GM18907 (cell line): ENCODE data around the gene SBNO2.

Experiments used
- ATAC-seq: cut with Tn5 transposase; IDR thresholded peaks from one replicate; pipeline ENCODE4 v1.9.1; 2021; ENCODE audit warnings: mild to moderate bottlenecking, moderate library complexity; ENCODE audit not compliant: unreplicated experiment

Gene SBNO2

GRCh38 chr19:1108291-1109031 is 65.6 kb downstream of the SBNO2 start:
- ATAC-seq, result no peak

GRCh38 chr19:1107661-1108261 is 66.3 kb downstream of the SBNO2 start:
- no peak for ATAC-seq

- ATAC-seq, result no peak
Measured at GRCh38 chr19:1106841-1107660, 67.0 kb downstream of the SBNO2 start.

- ATAC-seq, result no peak
Measured at GRCh38 chr19:1105873-1106840, 67.9 kb downstream of the SBNO2 start.

GRCh38 chr19:1105008-1105872 is 68.8 kb downstream of the SBNO2 start:
- no peak for ATAC-seq

GRCh38 chr19:1104311-1105007 is 69.6 kb downstream of the SBNO2 start:
- ATAC-seq, result peak; percentile 26

GRCh38 chr19:1103708-1104310 is 70.3 kb downstream of the SBNO2 start, which contains the start of gene GPX4:
GPX4 (plus strand) TSS chr19:1103994; CDS start chr19:1104044, 50 bp downstream.
- ATAC-seq, result peak; percentile 60

GRCh38 chr19:1103132-1103707 is 70.8 kb downstream of the SBNO2 start:
- no peak for ATAC-seq

GRCh38 chr19:1102407-1103131 is 71.5 kb downstream of the SBNO2 start:
- peak; percentile 29 for ATAC-seq

GRCh38 chr19:1101337-1101698 is 72.8 kb downstream of the SBNO2 start:
- ATAC-seq, result no peak

GRCh38 chr19:1098177-1099051 is 75.7 kb downstream of the SBNO2 start:
- ATAC-seq, result no peak

- no peak for ATAC-seq
Measured at GRCh38 chr19:1097810-1098176, 76.3 kb downstream of the SBNO2 start.

- ATAC-seq, result peak; percentile 84
Measured at GRCh38 chr19:1094978-1095701, 78.9 kb downstream of the SBNO2 start, which contains the start of gene POLR2E. POLR2E (minus strand) TSS chr19:1095375; CDS start chr19:1095315, 60 bp downstream.

GRCh38 chr19:1094655-1094977 is 79.5 kb downstream of the SBNO2 start:
- peak; percentile 2 for ATAC-seq

GRCh38 chr19:1093811-1094553 is 80.1 kb downstream of the SBNO2 start:
- ATAC-seq, result no peak
